IPS-11a (cell line): Measurements from ENCODE around the gene NOL9.
A peak's percentile ranks its signal among the peaks of the same experiment; 100 is the strongest.
"Not testable (repeated sequence)": the region's sequence is repeated elsewhere in the genome, so short reads cannot be mapped to it uniquely, and the experiment has no call there.

ENCODE experiments used
- H3K4me3 ChIP-seq: one replicate; pipeline ENCODE4 v1.5.1; 2013; ENCODE audit warnings: low read depth, low read length, control low read depth

Gene NOL9

DNA sequence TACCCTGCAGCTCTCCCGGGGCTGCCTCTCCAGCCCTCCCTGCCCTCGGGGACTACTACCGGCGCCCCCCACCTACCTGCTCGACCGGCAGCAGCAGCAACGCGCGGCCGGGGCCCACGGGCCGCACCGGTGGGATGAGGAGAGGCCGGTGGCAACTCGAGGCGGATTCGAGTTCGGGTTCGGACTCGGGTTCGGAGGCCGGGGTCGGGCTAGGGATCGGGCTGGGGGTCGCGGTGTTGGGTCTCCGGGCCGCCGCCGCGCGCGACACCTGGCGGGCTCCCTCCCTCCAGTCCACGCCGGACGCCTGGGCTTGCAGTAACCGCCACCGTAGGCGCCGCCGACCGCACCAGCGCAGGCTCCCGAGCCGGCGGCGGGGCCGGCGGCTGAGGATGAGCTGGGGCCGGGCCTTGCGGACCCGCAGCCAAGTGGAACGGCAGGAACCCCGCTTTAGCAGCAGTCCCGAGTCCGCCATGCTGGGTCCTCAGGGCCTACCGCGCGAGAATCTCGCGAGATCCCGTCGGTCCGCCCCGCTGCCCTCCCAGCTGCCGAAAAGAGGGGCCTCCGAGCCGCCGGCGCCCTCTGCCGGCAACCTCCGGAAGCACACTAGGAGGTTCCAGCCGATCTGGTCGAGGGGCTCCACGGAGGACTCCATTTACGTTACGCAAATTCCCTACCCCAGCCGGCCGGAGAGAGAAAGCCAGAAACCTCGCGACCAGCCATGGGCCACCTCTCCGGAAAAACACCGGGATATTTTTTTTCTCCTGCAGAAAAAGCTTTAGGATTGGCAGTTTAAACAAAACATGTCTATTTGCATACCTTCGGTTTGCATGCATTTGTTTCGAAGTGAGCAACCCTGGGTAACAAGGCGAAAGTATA lies at the start of gene NOL9:
Gene NOL9, minus strand, starts transcription at position 483 of the 876 bp plus-strand sequence. Its CDS starts 11 bp downstream, at position 472.
- peak within 1 kb of the TSS; percentile 97 for H3K4me3 ChIP-seq

GRCh38 chr1:6603238-6603914 lies 49.1 kb upstream of the NOL9 start:
- peak overlapping the region; percentile 51 for H3K4me3 ChIP-seq

- peak within 1 kb of the TSS; percentile 91 for H3K4me3 ChIP-seq
Measured at GRCh38 chr1:6602669-6603237, 48.4 kb upstream of the NOL9 start, which contains the start of gene KLHL21. Gene KLHL21, minus strand, starts transcription at chr1:6602869. Its CDS starts 52 bp downstream, at chr1:6602817.

GRCh38 chr1:6601923-6602668 lies 47.8 kb upstream of the NOL9 start:
- H3K4me3 ChIP-seq: peak overlapping the region; percentile 91

- H3K4me3 ChIP-seq: peak overlapping the region; percentile 91
Measured at GRCh38 chr1:6601049-6601922, 47.0 kb upstream of the NOL9 start.

- H3K4me3 ChIP-seq: peak overlapping the region; percentile 91
Measured at GRCh38 chr1:6600410-6601048, 46.2 kb upstream of the NOL9 start.

GRCh38 chr1:6599991-6600390 lies 45.7 kb upstream of the NOL9 start:
- H3K4me3 ChIP-seq: not testable (repeated sequence)

GRCh38 chr1:6599141-6599975 lies 45.0 kb upstream of the NOL9 start:
- no peak overlapping the region for H3K4me3 ChIP-seq

DNA sequence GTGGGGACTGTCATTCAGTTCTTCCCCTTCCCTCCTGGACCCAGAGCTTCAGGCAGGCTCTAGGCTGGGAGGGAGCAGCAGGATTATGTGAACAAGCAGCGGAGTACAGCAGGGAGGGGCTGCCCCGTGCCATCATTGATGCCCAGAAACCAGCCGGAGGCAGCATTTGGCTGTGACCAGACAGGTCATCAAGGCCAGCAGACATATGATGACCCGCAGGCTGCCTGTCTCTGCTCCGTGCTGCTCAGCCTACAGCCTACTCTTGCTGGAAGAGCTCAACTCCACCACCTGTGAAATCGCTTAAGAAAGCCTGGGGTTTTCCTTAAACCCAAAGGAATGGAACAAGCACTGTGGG lies 43.4 kb upstream of the NOL9 start:
- no peak overlapping the region for H3K4me3 ChIP-seq

- H3K4me3 ChIP-seq: no peak overlapping the region
Measured at GRCh38 chr1:6596886-6597776, 42.8 kb upstream of the NOL9 start.

- H3K4me3 ChIP-seq: no peak overlapping the region
Measured at GRCh38 chr1:6596351-6596750, 42.0 kb upstream of the NOL9 start.

DNA sequence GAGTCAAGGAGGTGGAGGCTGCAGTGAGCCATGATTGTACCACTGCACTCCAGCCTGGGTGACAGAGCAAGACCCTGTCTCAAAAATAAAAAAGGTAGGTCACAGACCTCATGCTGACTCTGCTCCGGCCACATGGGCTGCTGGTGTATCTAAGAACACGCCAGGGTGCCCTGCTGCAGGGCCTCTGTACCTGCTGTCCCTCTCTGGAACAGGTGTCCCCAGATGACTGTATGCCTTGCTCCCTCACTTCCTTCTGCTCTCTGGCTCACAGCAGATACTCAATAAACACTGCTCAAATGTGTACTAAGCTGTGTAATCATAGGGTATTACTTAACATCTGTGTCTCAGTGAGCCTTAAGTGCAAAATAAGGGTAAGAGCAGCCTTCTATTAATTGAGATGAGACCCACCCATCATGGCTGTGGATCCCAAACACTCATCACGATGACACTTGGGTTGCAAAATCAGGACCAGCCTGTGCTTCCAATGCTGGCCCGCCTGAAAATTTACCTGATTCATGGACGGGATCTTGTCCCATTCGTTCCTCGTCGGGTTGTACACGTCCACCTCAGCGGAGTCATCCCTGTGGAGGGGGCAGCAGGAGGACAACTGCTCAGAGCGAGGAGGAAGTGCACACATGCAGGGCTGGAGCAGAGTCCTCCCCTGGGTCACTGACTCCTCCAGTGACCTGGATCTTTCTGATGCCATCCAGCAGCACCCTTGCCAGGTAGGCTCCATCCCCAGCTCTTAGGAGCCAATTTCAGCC lies 40.8 kb upstream of the NOL9 start:
- H3K4me3 ChIP-seq: no peak overlapping the region

GRCh38 chr1:6593810-6594209 lies 39.5 kb upstream of the NOL9 start:
- no peak overlapping the region for H3K4me3 ChIP-seq

DNA sequence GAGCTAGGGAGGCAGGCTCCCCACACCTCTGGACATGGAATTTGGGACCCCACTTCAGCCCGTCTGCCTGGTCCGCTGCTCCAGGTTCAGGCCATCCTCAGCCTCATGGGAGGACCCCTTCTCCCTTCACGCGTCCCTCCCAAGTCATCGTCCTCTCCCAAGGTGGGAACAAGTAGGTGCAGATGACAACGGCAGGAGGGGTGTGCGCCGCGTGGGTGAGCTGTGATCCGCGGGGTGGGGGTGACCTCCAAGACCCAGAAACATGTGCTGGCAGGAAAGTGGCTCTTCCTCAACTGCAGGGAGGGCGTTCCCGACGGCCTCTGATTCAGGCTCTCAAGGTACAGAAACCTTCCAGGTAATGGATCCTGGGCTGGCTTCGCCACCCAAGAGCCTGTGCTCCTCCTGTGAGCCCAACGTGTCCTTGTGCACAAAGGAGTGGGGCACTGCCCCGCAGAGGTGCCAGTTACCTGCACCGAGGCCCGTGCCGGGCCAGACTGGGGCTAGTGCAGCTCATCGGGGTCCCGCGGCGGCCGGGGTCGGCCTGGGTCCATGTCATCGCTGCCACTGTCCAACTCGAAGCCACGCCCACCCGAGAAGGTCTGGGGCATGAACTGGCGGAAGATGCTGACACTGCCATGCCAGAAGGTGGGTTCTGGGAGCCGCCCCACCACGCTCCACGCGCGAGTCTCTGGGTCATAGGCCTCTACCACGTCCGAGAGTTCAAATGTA lies 38.7 kb upstream of the NOL9 start:
- no peak overlapping the region for H3K4me3 ChIP-seq

GRCh38 chr1:6592441-6592840 lies 38.1 kb upstream of the NOL9 start:
- no peak overlapping the region for H3K4me3 ChIP-seq

DNA sequence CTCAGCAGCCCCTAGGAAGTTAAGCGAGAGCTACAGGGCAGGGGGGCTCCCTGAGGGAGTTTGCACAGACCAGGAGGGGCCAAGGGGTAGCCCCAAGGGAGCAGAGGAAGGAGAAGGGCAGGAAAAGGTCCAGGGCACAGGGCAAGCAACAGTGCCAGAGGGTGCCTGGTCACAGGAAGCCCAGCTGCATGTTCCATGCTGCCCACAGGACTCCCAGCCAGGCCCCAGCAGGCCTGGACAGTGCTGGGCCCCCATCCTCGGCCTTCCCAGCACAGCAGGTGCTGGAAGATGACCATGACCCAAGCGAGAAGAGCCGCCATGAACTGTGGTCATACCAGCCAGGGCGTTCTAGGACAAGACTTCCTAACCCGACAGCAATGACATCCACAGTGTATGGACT lies 37.3 kb upstream of the NOL9 start:
- no peak overlapping the region for H3K4me3 ChIP-seq
